IMR-90 (cell line): ENCODE results near the gene PHB1. TPM values are rescaled to one million over a fixed set of nuclear protein-coding genes. Genes with fewer than 3 reads are reported as not detected.

Experiments
- ATAC-seq: fragments of 200-7000 bp; cut with Tn5 transposase; 2 replicates; pipeline ENCODE4 v1.9.1; 2020; ENCODE audit warnings: low read depth, mild to moderate bottlenecking, moderate library complexity
- BruUV-seq: library from RNA; stranded (reverse); fragments of 400-500 nt; replicated peaks from 2 replicates; lab custom pipeline; 2021; lab: Mats Ljungman, UMichigan
- CTCF ChIA-PET: fragments of 300-600 bp; formaldehyde crosslinking; extraction: SDS; loops from one replicate; lab custom pipeline; 2021; ENCODE audit warnings: antibody characterized with exemption; lab: Yijun Ruan, JAX
- POLR2A ChIA-PET: fragments of 300-600 bp; sonication (Branson Sonifier 250); formaldehyde crosslinking; loops from one replicate; lab custom pipeline; 2022; ENCODE audit warnings: antibody characterized with exemption; ENCODE audit not compliant: unreplicated experiment; lab: Charles Lee
- DNase-seq: peaks from one replicate; pipeline ENCODE4 v3.0.0; 2013
- H2AFZ ChIP-seq: replicated peaks from 2 replicates; pipeline ENCODE3; 2013; ENCODE audit warnings: low read length, mild to moderate bottlenecking; ENCODE audit not compliant: poor library complexity
- H2AK5ac ChIP-seq: 2 replicates; pipeline ENCODE4 v1.6.1; 2013; ENCODE audit warnings: low read depth, low read length, inconsistent platforms
- H2AK9ac ChIP-seq: replicated peaks from 2 replicates; pipeline ENCODE3; 2013; ENCODE audit warnings: mild to moderate bottlenecking, low read depth, low read length, moderate library complexity; ENCODE audit not compliant: poor library complexity
- H2BK120ac ChIP-seq: 2 replicates; pipeline ENCODE4 v1.6.1; 2013; ENCODE audit warnings: low read depth, low read length, inconsistent platforms
- H2BK15ac ChIP-seq: 3 replicates; pipeline ENCODE4 v1.6.1; 2013; ENCODE audit warnings: low read depth, low read length, inconsistent platforms
- H2BK20ac ChIP-seq: 2 replicates; pipeline ENCODE4 v1.6.1; 2013; ENCODE audit warnings: low read depth, mild to moderate bottlenecking, inconsistent platforms, low read length, moderate library complexity
- H2BK5ac ChIP-seq: 2 replicates; pipeline ENCODE4 v1.6.1; 2013; ENCODE audit warnings: mild to moderate bottlenecking, low read depth, low read length, inconsistent platforms; ENCODE audit not compliant: poor library complexity, severe bottlenecking
- H3K14ac ChIP-seq: replicated peaks from 2 replicates; pipeline ENCODE4 v1.6.1; 2013; ENCODE audit warnings: low read depth, low read length, inconsistent platforms
- H3K18ac ChIP-seq: 2 replicates; pipeline ENCODE4 v1.6.1; 2013; ENCODE audit warnings: low read depth, low read length, control low read depth
- H3K23ac ChIP-seq: 2 replicates; pipeline ENCODE4 v1.6.1; 2013; ENCODE audit warnings: low read depth, low read length, inconsistent platforms
- H3K27ac ChIP-seq: 2 replicates; pipeline ENCODE4 v1.5.1; 2013; ENCODE audit warnings: mild to moderate bottlenecking, control low read depth, low read length; ENCODE audit not compliant: insufficient read depth
- H3K27me3 ChIP-seq: 2 replicates; pipeline ENCODE4 v1.6.1; 2013; ENCODE audit warnings: low read length; ENCODE audit not compliant: control insufficient read depth, insufficient read depth
- H3K36me3 ChIP-seq: 2 replicates; pipeline ENCODE4 v1.6.1; 2013; ENCODE audit warnings: low read length, mixed read lengths; ENCODE audit not compliant: control insufficient read depth, insufficient read depth
- H3K4ac ChIP-seq: 2 replicates; pipeline ENCODE4 v1.6.1; 2013; ENCODE audit warnings: low read depth, low read length, inconsistent platforms
- H3K4me1 ChIP-seq: 2 replicates; pipeline ENCODE4 v1.6.1; 2013; ENCODE audit warnings: low read length, mixed read lengths; ENCODE audit not compliant: control insufficient read depth, insufficient read depth
- H3K4me2 ChIP-seq: 2 replicates; pipeline ENCODE4 v1.6.1; 2013; ENCODE audit warnings: low read depth, mild to moderate bottlenecking, control low read depth, low read length, moderate library complexity
- H3K4me3 ChIP-seq: 2 replicates; pipeline ENCODE4 v1.5.1; 2013; ENCODE audit warnings: low read depth, mild to moderate bottlenecking, control low read depth, low read length, moderate library complexity; ENCODE audit not compliant: insufficient read depth
- H3K56ac ChIP-seq: 2 replicates; pipeline ENCODE4 v1.6.1; 2013; ENCODE audit warnings: low read length, inconsistent platforms; ENCODE audit not compliant: insufficient read depth; ENCODE audit errors: extremely low read depth
- H3K79me1 ChIP-seq, 2 experiments: 2 replicates each; pipeline ENCODE4 v1.6.1; 2013; ENCODE audit warnings: low read length in 2 of 2, inconsistent platforms in 1 of 2, low read depth in 1 of 2
- H3K9ac ChIP-seq: 2 replicates; pipeline ENCODE4 v1.6.1; 2013; ENCODE audit warnings: low read depth, low read length, control low read depth
- H3K9me1 ChIP-seq: 2 replicates; pipeline ENCODE4 v1.6.1; 2013; ENCODE audit warnings: low read length, inconsistent platforms; ENCODE audit not compliant: insufficient read depth
- H3K9me3 ChIP-seq: 2 replicates; pipeline ENCODE4 v1.6.1; 2013; ENCODE audit warnings: low read length; ENCODE audit not compliant: control insufficient read depth, insufficient read depth
- H4K20me1 ChIP-seq: 2 replicates; pipeline ENCODE4 v1.6.1; 2013; ENCODE audit warnings: low read length, inconsistent platforms; ENCODE audit not compliant: insufficient read depth
- H4K5ac ChIP-seq: 2 replicates; pipeline ENCODE4 v1.6.1; 2013; ENCODE audit warnings: mild to moderate bottlenecking, low read depth, low read length, control low read depth
- H4K8ac ChIP-seq, 2 experiments: 2 replicates each; pipeline ENCODE4 v1.6.1; 2013; ENCODE audit warnings: low read depth in 2 of 2, low read length in 2 of 2, control low read depth in 1 of 2, inconsistent platforms in 1 of 2
- H4K91ac ChIP-seq: 2 replicates; pipeline ENCODE4 v1.6.1; 2013; ENCODE audit warnings: low read depth, low read length, inconsistent platforms; ENCODE audit not compliant: insufficient read depth
- BHLHE40 ChIP-seq: fragments of 150-350 bp; IDR thresholded peaks from 2 replicates; pipeline ENCODE4 v1.6.1; 2016; ENCODE audit warnings: mild to moderate bottlenecking, low read depth, low read length
- CEBPB ChIP-seq: IDR thresholded peaks from 2 replicates; pipeline ENCODE4 v1.6.1; 2012; ENCODE audit warnings: low read depth, low read length, improper control_type of control experiment
- CHD1 ChIP-seq: IDR thresholded peaks from 2 replicates; pipeline ENCODE4 v1.6.1; 2012; ENCODE audit warnings: low read depth, low read length, improper control_type of control experiment
- FOS ChIP-seq: fragments of 150-350 bp; IDR thresholded peaks from 2 replicates; pipeline ENCODE4 v1.6.1; 2016; ENCODE audit warnings: low read depth, low read length
- MAFK ChIP-seq: IDR thresholded peaks from 2 replicates; pipeline ENCODE4 v1.6.1; 2012; ENCODE audit warnings: low read depth, low read length, improper control_type of control experiment
- MAZ ChIP-seq: IDR thresholded peaks from 2 replicates; pipeline ENCODE4 v1.6.1; 2012; ENCODE audit warnings: low read depth, mild to moderate bottlenecking, low read length, improper control_type of control experiment, moderate library complexity, borderline replicate concordance
- MXI1 ChIP-seq: IDR thresholded peaks from 2 replicates; pipeline ENCODE4 v1.6.1; 2012; ENCODE audit warnings: low read depth, mild to moderate bottlenecking, low read length, moderate library complexity, borderline replicate concordance
- NFE2L2 ChIP-seq: fragments of 150-350 bp; IDR thresholded peaks from 2 replicates; pipeline ENCODE4 v1.6.1; 2016; ENCODE audit warnings: low read depth, mild to moderate bottlenecking, low read length
- POLR2A ChIP-seq: IDR thresholded peaks from 2 replicates; pipeline ENCODE4 v1.6.1; 2012; ENCODE audit warnings: mild to moderate bottlenecking, low read depth, low read length
- RAD21 ChIP-seq: IDR thresholded peaks from 2 replicates; pipeline ENCODE4 v1.6.1; 2012; ENCODE audit warnings: low read length, improper control_type of control experiment
- RCOR1 ChIP-seq: IDR thresholded peaks from 2 replicates; pipeline ENCODE4 v1.6.1; 2012; ENCODE audit warnings: mild to moderate bottlenecking, low read length, improper control_type of control experiment; ENCODE audit not compliant: insufficient replicate concordance
- RFX5 ChIP-seq: IDR thresholded peaks from 2 replicates; pipeline ENCODE4 v1.8.0; 2012; ENCODE audit warnings: low read depth, mild to moderate bottlenecking, low read length, moderate library complexity
- SMC3 ChIP-seq: fragments of 150-350 bp; IDR thresholded peaks from 2 replicates; pipeline ENCODE4 v1.6.1; 2016; ENCODE audit warnings: low read depth, mild to moderate bottlenecking, antibody characterized with exemption, low read length, moderate library complexity
- WGBS, 2 experiments: methylation state at CpG; one replicate each; pipeline versions ENCODE4 v1.1.5 to v1.1.7; 2013; ENCODE audit warnings: missing lambda C conversion rate in 2 of 2; ENCODE audit not compliant: insufficient read length in 1 of 2; ENCODE audit errors: extremely low coverage in 2 of 2; 5-methylcytosine and 5-hydroxymethylcytosine counted together
- dilution Hi-C: fragments of 300-500 bp; cut with HindIII; formaldehyde crosslinking; loops from one replicate; pipeline ENCODE4 v1.14.3; 2018; ENCODE audit warnings: low sequenced_read_pairs; ENCODE audit not compliant: unreplicated experiment
- in situ Hi-C: fragments of 300-500 bp; cut with MboI; formaldehyde crosslinking; loops from 3 replicates; pipeline ENCODE4 v1.14.3; 2019; ENCODE audit warnings: low sequenced_read_pairs, inconsistent platforms, mixed read lengths
- intact Hi-C: fragments of 100-400 bp; cut with micrococcal nuclease; formaldehyde crosslinking; loops from 2 replicates; pipeline ENCODE4 v1.10.0; 2022
- polyA plus RNA-seq, 3 experiments: library from polyadenylated mRNA; depleted of rRNA; stranded (reverse); fragments of >200 nt; gene quantifications; 2 replicates each; pipeline ENCODE4 v1.2.3, GENCODE V29; 2012; ENCODE audit warnings: low replicate concordance in 1 of 3
- total RNA-seq: library from RNA; depleted of rRNA; stranded (reverse); fragments of >200 nt; gene quantifications from 2 replicates; pipeline ENCODE4 v1.2.3, GENCODE V29; 2012
- TF ChIP-seq, protein P1 (sequence below): fragments of 150-350 bp; IDR thresholded peaks from 2 replicates; pipeline ENCODE4 v1.6.1; 2017; ENCODE audit warnings: mild to moderate bottlenecking, antibody characterized with exemption, low read length, low read depth
- TF ChIP-seq, protein P2 (sequence below): conservative IDR thresholded peaks from 2 replicates; pipeline ENCODE4 v1.5.1; 2012; ENCODE audit warnings: mild to moderate bottlenecking, low read depth, low read length, improper control_type of control experiment
- TF ChIP-seq, protein P3 (sequence below): fragments of 150-350 bp; IDR thresholded peaks from 2 replicates; pipeline ENCODE4 v1.6.1; 2016; ENCODE audit warnings: low read depth, mild to moderate bottlenecking, low read length, moderate library complexity, borderline replicate concordance

PHB1 gene
- total and polyA plus RNA-seq, 2 of the 4 experiments (the other 2 are of a cell fraction), result 283 to 294 TPM

DNA sequence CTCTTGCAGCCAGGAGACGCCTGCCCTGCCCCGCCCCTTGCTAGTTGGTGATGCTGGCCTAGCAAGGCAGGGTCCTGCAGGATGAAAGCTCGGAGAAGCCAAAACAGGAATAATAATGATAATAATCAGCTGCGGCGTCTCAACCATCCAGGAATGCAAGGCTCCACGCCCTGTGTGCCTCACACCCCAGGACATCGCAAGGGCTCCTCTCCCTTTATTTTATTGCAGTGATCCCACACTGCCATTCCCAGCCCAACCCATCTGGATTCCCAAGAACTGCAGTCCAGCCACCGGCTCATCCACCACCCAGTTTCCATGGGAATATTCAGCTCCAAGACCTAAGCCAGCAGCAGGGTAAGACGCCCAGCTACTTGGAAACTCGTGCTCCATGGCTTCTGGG, 31.6 kb downstream of the PHB1 start:
- Histone ChIP-seq H3K36me3 (no peaks in the 10 kb centered on the region), H3K9me1 (no peaks in the 10 kb centered on the region), H2AFZ (peak overlapping the region; percentile 19), H3K23ac (no peak overlapping the region), H3K4me2 (no peak overlapping the region), H3K18ac (no peak overlapping the region), H3K27ac (no peak overlapping the region), H2BK15ac (no peak overlapping the region), H3K9ac (no peak overlapping the region), H4K91ac (no peak overlapping the region), H3K79me1 (no peaks in the 10 kb centered on the region), H4K5ac (no peak overlapping the region), H4K8ac (no peak overlapping the region), H3K4me1 (no peaks in the 10 kb centered on the region), H3K4ac (no peak overlapping the region), H2BK20ac (no peak overlapping the region), H3K56ac (no peak overlapping the region), H3K9me3 (no peaks in the 10 kb centered on the region), H2AK5ac (no peak overlapping the region), H2BK5ac (no peak overlapping the region), H2BK120ac (no peak overlapping the region), H3K27me3 (peaks cover 4% of the 10 kb centered on the region; the same call in 1 of the 2 replicates), H3K14ac (no peak overlapping the region), H4K20me1 (no peaks in the 10 kb centered on the region), H2AK9ac (peak overlapping the region; percentile 72), H3K4me3 (no peak overlapping the region)
- intact Hi-C loops (no loop called here), dilution Hi-C loops (no loop called here), in situ Hi-C loops (no loop called here)
- WGBS, 2 experiments, result 83% methylated on average over 1 of the region's 10 CpGs; no CpG with 5 or more reads in 1 of the 2 experiments
- POLR2A ChIA-PET, result no interaction called here
- ATAC-seq (no peak), DNase-seq (no peak)
- CTCF ChIA-PET, result no interaction called here
- TF ChIP-seq NFE2L2 (no peak), CHD1 (no peak), RAD21 (no peak), MAFK (no peak), POLR2A (no peak), MXI1 (no peak), SMC3 (no peak), FOS (no peak), BHLHE40 (no peak), CEBPB (no peak), RFX5 (no peak), MAZ (no peak), RCOR1 (no peak)
- TF ChIP-seq, protein P1, sequence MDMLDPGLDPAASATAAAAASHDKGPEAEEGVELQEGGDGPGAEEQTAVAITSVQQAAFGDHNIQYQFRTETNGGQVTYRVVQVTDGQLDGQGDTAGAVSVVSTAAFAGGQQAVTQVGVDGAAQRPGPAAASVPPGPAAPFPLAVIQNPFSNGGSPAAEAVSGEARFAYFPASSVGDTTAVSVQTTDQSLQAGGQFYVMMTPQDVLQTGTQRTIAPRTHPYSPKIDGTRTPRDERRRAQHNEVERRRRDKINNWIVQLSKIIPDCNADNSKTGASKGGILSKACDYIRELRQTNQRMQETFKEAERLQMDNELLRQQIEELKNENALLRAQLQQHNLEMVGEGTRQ, result no peak
- TF ChIP-seq, protein P2, sequence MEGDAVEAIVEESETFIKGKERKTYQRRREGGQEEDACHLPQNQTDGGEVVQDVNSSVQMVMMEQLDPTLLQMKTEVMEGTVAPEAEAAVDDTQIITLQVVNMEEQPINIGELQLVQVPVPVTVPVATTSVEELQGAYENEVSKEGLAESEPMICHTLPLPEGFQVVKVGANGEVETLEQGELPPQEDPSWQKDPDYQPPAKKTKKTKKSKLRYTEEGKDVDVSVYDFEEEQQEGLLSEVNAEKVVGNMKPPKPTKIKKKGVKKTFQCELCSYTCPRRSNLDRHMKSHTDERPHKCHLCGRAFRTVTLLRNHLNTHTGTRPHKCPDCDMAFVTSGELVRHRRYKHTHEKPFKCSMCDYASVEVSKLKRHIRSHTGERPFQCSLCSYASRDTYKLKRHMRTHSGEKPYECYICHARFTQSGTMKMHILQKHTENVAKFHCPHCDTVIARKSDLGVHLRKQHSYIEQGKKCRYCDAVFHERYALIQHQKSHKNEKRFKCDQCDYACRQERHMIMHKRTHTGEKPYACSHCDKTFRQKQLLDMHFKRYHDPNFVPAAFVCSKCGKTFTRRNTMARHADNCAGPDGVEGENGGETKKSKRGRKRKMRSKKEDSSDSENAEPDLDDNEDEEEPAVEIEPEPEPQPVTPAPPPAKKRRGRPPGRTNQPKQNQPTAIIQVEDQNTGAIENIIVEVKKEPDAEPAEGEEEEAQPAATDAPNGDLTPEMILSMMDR, result no peak
- TF ChIP-seq, protein P3, sequence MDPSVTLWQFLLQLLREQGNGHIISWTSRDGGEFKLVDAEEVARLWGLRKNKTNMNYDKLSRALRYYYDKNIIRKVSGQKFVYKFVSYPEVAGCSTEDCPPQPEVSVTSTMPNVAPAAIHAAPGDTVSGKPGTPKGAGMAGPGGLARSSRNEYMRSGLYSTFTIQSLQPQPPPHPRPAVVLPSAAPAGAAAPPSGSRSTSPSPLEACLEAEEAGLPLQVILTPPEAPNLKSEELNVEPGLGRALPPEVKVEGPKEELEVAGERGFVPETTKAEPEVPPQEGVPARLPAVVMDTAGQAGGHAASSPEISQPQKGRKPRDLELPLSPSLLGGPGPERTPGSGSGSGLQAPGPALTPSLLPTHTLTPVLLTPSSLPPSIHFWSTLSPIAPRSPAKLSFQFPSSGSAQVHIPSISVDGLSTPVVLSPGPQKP, result no peak
- BruUV-seq, result no TSS peak
